ENCODE measurements around the gene CTNNA2.

DNA sequence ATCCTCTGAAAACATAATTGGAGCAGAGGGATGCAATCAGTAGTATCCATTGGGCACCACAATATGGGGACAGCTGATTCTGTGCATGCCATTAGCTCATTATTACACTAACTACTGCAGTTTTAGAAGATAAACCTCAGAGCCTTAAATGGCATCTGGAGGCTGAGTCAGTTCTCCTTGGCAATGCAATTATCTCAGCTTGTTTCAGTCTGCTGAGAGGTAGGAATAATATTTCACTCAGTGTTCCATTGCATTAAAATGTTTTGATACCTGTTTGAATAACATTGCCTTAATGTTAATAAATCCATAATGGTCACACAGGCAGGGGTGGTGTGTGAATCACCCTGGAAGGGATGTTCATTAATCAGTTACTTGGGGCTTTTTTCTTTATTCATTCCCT, 482.1 kb downstream of the CTNNA2 start:
- TF ChIP-seq RFX5 (IDR thresholded peaks at IDR 0.05) (no peak), POLR2A (IDR thresholded peaks at IDR 0.05; ENCODE audit: low read length) (no peak), CTCF (IDR thresholded peaks at IDR 0.05) (no peak), CHD2 (IDR thresholded peaks at IDR 0.05; ENCODE audit: low read length, partially characterized antibody) (no peak), NPAS2 (CRISPR knock-in tag; IDR thresholded peaks at IDR 0.05; ENCODE audit: borderline replicate concordance) (no peak), ZFP36 (IDR thresholded peaks at IDR 0.05; ENCODE audit: borderline replicate concordance, partially characterized antibody) (no peak)

All from A549 (cell line).